HepG2 (cell line): ENCODE measurements around the gene WDFY1.

Experiments used
- HDAC6 ChIP-seq: fragments of 200-600 bp; sonication (generic); IDR thresholded peaks from 2 replicates; pipeline ENCODE4 v1.7.0; 2017; ENCODE audit warnings: mild to moderate bottlenecking, antibody characterized with exemption, low read length, low read depth
- NFIC ChIP-seq: IDR thresholded peaks from 2 replicates; pipeline ENCODE4 v1.6.1; 2012; ENCODE audit warnings: mild to moderate bottlenecking, low read length, inconsistent platforms
- ZNF207 ChIP-seq: fragments of 450-650 bp; IDR thresholded peaks from 2 replicates; pipeline ENCODE4 v1.6.1; 2016; ENCODE audit warnings: antibody characterized with exemption, borderline replicate concordance

DNA sequence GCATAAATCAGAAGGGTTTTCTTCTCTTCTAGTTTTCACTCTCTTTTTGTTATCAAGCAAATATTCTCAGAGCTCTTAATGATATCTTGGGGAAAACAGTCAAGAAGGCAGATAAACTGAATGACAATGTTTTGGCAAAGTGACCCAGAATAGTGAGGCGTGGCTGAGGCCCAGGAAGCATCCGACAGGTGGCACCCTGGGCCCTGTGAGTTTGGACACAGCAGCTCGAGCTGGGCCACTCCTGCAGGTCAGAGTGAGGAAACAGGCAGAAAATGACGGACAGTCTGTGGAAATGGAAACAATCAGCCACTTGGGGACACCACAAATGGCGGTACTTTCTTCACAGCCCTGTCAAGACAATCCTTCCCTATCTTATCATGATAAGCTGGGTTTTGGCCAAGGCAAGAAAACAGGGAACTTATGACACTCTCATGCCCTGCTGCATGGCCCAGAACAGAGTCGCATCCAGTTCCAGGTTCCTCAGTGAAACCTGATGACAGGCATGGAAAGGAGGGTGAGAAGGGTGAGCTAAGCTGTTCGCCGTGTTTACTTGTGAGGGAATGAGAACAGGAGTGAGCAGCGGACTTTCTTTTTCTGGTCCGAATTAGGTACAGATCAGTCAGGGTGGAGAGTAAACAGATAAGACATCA, 44.2 kb upstream of the WDFY1 start:
- TF ChIP-seq HDAC6 (no peak), NFIC (no peak), ZNF207 (no peak)
